GM19372 (cell line): ENCODE results near the gene RADX.
A peak's percentile ranks its signal among the peaks of the same experiment; 100 is the strongest.

ENCODE experiments used
- ATAC-seq: cut with Tn5 transposase; IDR thresholded peaks from one replicate; pipeline ENCODE4 v1.9.1; 2021; ENCODE audit warnings: mild to moderate bottlenecking, low read depth, moderate library complexity; ENCODE audit not compliant: unreplicated experiment

Gene RADX

DNA sequence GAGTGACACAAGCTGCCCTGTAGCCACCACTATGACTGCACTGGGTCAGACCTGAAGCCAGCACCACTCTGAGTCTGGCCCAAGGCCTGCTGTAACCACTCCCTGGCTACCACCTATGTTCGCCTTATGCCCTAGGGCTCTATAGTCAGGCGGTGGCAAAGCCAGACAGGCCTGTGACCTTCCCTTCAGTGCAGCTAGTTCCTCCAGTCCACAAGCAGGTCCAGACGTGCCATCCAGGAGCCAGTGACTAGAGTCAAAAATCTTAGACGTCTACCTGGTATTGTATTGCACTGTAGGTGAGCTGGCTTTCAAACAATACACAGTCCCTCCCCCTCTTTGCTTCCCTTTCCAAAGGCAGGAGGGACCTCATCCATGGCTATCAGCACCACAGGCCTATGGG, 60.7 kb downstream of the RADX start:
- ATAC-seq = no peak

DNA sequence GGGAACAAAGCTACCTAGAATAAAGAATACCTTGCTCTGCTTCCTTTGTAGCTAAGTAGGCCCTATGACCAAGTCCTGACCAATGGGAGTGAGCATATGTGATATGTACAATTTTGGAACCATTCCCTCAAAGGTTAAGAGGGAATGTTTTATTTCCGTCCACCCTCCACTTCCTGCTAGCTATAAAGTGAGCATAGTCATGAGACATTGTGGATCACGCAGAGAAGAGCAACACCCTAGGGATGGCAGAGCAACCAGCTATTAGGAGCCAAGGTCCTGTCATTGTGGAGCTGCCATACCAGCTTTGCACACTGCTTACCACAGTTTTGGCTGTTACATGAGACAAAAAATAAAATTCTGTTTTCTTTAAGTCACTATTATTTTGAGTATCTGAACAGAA, 68.9 kb downstream of the RADX start:
- no peak for ATAC-seq

DNA sequence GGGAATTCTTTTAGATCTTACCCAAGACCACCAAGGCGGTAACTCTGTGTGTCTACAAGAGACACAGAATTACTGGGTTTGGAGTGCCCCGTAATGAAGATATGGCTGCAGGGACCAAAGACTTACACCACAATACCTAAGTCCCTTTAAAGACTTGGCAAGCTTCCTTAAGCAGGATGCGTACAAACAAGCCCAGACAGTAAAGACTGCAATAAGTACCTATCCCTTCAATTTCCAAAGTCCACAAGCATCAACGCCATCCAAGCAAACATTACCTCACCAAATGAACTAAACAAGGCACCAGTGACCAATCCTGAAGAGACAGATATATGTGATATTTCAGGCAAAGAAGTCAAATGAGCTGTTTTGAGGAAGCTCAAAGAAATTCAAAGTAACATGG, 72.4 kb downstream of the RADX start:
- no peak for ATAC-seq

DNA sequence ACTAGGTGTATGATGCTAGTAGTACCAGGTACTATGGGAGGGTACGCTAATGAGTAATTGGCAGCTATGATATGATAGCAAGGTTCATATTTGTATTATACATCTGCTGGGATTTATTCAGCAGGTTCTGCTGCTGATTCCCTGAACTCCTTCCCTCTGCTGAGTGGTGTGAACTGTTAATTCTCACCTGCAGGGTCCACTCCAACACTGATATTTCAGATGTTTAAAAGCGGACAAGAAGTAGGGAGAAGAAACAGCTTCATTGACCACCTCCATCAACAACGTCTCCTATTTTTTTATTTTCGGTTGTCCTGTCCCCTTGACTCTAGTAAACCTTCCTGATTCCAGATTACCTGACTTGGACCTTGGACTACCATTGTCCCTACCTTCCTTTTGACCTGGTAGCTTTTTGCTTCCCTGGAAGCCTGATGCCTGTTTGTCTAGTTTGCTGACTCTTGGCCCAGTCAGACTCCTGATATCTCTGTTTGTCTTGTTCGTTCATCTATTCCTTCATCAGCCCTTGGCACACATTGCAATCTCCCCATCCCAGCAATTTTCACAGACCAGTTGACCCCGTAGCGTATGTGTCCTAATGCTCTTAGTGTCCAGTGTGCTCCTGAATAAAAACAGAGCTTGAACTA, 80.8 kb downstream of the RADX start:
- ATAC-seq = no peak

DNA sequence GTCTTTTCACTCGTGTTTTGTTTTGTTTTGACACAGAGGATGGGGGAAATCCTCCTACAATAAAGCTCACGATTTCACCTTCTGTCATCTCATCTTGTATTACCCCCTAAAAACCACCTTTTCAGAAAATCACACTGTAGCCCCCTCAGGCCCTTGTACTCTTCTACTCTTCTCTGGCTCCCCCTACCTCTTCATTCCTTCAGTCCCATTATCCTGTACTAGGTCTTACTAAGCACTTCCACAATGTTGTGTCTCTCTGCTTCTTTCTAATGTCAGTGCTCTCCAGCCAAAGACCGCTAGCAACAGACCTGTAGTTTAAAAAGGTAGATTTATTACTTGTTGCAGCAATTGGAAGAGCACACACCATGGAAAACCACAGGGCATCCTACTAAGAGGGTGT, 84.7 kb downstream of the RADX start:
- ATAC-seq = no peak

GRCh38 chrX:106698693-106699092, 86.9 kb downstream of the RADX start:
- no peak for ATAC-seq

- ATAC-seq = no peak
These were observed 90.9 kb downstream of the RADX start for GRCh38 chrX:106702636-106703035.

GRCh38 chrX:106706466-106706865, 94.7 kb downstream of the RADX start:
- ATAC-seq = no peak

DNA sequence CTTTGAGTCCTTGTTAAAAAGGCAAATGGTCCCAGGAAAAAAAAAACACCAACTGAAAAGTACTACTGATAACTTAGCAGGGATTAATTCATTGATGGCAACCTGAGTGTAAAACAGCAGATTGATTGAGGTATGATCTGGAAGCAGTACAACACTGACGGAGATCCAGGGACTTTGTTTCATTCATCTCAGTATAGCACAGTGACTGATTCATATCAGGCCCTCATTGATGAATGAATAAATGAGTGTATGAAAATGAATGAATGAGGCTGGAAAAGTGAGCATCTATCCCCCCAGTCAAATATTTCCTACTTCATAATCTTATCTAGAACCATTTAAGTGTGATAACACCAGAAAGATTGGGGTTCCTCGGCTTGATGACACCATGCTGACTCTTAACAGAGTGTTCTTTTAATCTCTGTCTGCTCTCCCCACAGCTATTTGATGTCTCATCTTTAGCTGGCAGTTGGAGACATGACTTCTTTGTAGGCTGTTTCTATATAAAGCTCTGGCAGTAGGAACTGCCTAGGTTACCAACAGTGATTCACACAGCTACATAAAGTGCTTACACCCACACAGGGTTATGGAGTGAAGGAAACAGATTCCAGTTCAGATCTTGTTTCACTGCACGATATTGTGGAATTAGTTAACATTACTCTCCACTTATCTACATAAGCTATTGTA, 96.1 kb downstream of the RADX start:
- no peak for ATAC-seq

DNA sequence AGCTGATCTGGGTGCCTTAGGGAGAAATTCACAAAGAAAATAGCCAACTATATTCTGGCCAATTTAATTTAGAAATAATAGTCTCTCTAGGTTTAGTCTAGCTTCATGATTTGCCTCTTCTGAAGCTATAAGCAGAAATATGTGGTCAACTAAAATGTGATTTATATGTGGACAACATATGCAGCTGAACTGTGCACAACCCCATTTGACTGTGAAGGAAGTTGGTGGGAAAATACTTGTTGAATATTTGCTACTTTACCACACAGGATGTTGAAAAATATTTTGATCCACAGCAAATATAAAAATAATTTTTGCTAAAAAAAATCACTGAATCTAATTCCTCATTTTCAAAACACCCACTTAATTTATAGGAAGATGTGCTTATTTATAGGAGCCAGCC, 99.0 kb downstream of the RADX start:
- ATAC-seq = no peak

GRCh38 chrX:106711375-106711774, 99.6 kb downstream of the RADX start:
- ATAC-seq = no peak

GRCh38 chrX:106716004-106716403, 104.2 kb downstream of the RADX start:
- no peak for ATAC-seq

GRCh38 chrX:106716463-106716862, 104.7 kb downstream of the RADX start:
- no peak for ATAC-seq

DNA sequence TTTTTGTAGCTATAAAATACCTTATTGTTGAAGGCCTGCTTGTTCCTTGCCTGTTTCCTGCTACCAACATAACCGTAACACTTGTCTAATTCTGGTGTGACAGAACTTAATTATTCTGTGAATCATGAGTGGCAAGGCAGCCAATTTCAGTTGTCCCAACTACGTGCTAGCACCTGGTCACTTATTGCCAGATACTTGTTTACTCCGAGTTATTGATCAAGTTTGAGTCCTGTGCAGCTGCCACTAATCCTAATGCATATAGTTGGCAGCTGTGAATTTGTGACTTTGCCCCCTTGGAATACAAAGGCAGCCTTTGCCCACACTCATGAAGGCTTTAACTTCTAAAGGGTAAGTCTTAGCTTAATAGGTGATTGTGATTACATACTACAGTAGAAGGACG, 106.9 kb downstream of the RADX start:
- ATAC-seq = no peak

- no peak for ATAC-seq
These were observed 114.2 kb downstream of the RADX start for GRCh38 chrX:106725931-106726330.

GRCh38 chrX:106726485-106727437, 115.0 kb downstream of the RADX start, which contains the start of gene RNF128:
Gene RNF128 (plus strand): TSS chrX:106726701. CDS start chrX:106726914, 213 bp downstream.
- peak; percentile 76 for ATAC-seq

- no peak for ATAC-seq
These were observed 116.6 kb downstream of the RADX start for GRCh38 chrX:106728337-106728736.
